K562 (cell line): Measurements from ENCODE around the gene HMGN3. TPM values are rescaled to one million over a fixed set of nuclear protein-coding genes. Genes with fewer than 3 reads are reported as not detected.

Source experiments
- ATAC-seq: fragments of 200-7000 bp; cut with Tn5 transposase; 3 replicates; pipeline ENCODE4 v1.9.1; 2020; ENCODE audit warnings: moderate library complexity
- BruUV-seq: library from RNA; stranded (reverse); fragments of 400-500 nt; replicated peaks from 2 replicates; lab custom pipeline; 2021; lab: Mats Ljungman, UMichigan
- CTCF ChIA-PET: fragments of 300-600 bp; formaldehyde crosslinking; extraction: SDS; loops from one replicate; lab custom pipeline; 2021; ENCODE audit warnings: low intra/inter-chr PET ratio; lab: Yijun Ruan, JAX
- POLR2A ChIA-PET: fragments of 300-600, 350-650 bp; sonication (Branson Sonifier 250); formaldehyde crosslinking; extraction: SDS; loops from one replicate; lab custom pipeline; 2021; ENCODE audit warnings: antibody characterized with exemption, inconsistent platforms; lab: Yijun Ruan, JAX
- DNase-seq, 4 experiments: peaks; one replicate each; pipeline versions ENCODE4 v3.0.0 to v3.0.0-alpha.2; 2011 to 2018; ENCODE audit warnings: low spot score in 3 of 4, mixed read lengths in 3 of 4; ENCODE audit errors: extremely low read depth in 1 of 4
- FAIRE-seq: peaks from 2 replicates; lab custom pipeline; 2011; peaks lifted over from hg19 to GRCh38; lab: Jason Lieb, UNC
- H2AFZ ChIP-seq: 2 replicates; pipeline ENCODE4 v1.6.0; 2011; ENCODE audit warnings: low read depth, low read length, control low read depth, inconsistent platforms
- H3K27ac ChIP-seq: fragments of 200-600 bp; 3 replicates; pipeline ENCODE4 v1.8.0; 2011; ENCODE audit warnings: low read depth, mild to moderate bottlenecking, control low read depth, inconsistent platforms, low read length, moderate library complexity, mixed read lengths; ENCODE audit errors: extremely low read depth
- H3K27me3 ChIP-seq, 2 experiments: fragments of 300-600 bp in 1 of 2; 2 replicates in 1 of 2; 3 replicates in 1 of 2; pipeline versions ENCODE4 v1.6.0 to v1.8.0; 2011; ENCODE audit warnings: inconsistent platforms in 2 of 2, low read length in 2 of 2, mild to moderate bottlenecking in 1 of 2, mixed read lengths in 1 of 2, moderate library complexity in 1 of 2; ENCODE audit not compliant: control insufficient read depth in 2 of 2, insufficient read depth in 2 of 2
- H3K36me3 ChIP-seq: fragments of 300-600 bp; 3 replicates; pipeline ENCODE4 v1.8.0; 2011; ENCODE audit warnings: mild to moderate bottlenecking, low read length, inconsistent platforms; ENCODE audit not compliant: control insufficient read depth, insufficient read depth
- H3K4me1 ChIP-seq, 2 experiments: fragments of 200-600 bp in 1 of 2; replicated peaks in 1 of 2; 2 replicates in 1 of 2; 3 replicates in 1 of 2; pipeline versions ENCODE4 v1.5.1 to v1.8.0; 2011; ENCODE audit warnings: inconsistent platforms in 2 of 2, low read length in 2 of 2, mild to moderate bottlenecking in 1 of 2, mixed read lengths in 1 of 2, moderate library complexity in 1 of 2; ENCODE audit not compliant: control insufficient read depth in 2 of 2, insufficient read depth in 2 of 2
- H3K4me2 ChIP-seq: 2 replicates; pipeline ENCODE4 v1.6.1; 2011; ENCODE audit warnings: low read length, control low read depth, inconsistent platforms, mixed read lengths; ENCODE audit not compliant: insufficient read depth
- H3K4me3 ChIP-seq: fragments of 200-600 bp; sonication (generic), shearing (Covaris generic); 2 replicates; pipeline ENCODE4 v1.5.1; 2016; ENCODE audit warnings: control low read depth, inconsistent platforms
- H3K79me2 ChIP-seq: fragments of 200-600 bp; 3 replicates; pipeline ENCODE4 v1.8.0; 2011; ENCODE audit warnings: low read length, inconsistent platforms; ENCODE audit not compliant: control insufficient read depth, insufficient read depth
- H3K9ac ChIP-seq, 2 experiments: 2 replicates each; pipeline versions ENCODE4 v1.6.0 to v1.6.1; 2011; ENCODE audit warnings: low read depth in 2 of 2, low read length in 2 of 2, control low read depth in 1 of 2, inconsistent platforms in 1 of 2, mild to moderate bottlenecking in 1 of 2, mixed read lengths in 1 of 2; ENCODE audit not compliant: insufficient read depth in 1 of 2
- H3K9me1 ChIP-seq: one replicate; pipeline ENCODE4 v1.6.0; 2011; ENCODE audit warnings: inconsistent platforms, mild to moderate bottlenecking, low read length, moderate library complexity; ENCODE audit not compliant: control insufficient read depth, insufficient read depth
- H3K9me3 ChIP-seq: replicated peaks from 2 replicates; pipeline ENCODE4 v1.5.1; 2011; ENCODE audit warnings: low read depth, low read length, inconsistent platforms; ENCODE audit not compliant: control insufficient read depth, insufficient read depth
- H4K20me1 ChIP-seq: replicated peaks from 2 replicates; pipeline ENCODE4 v1.6.1; 2011; ENCODE audit warnings: low read length, inconsistent platforms, mixed read lengths; ENCODE audit not compliant: control insufficient read depth, insufficient read depth
- BCL6 ChIP-seq: fragments of 250-450 bp; sonication (Bioruptor Pico); IDR thresholded peaks from 2 replicates; pipeline ENCODE4 v1.4.0; 2020
- ERF ChIP-seq: fragments of 450-650 bp; formaldehyde crosslinking; IDR thresholded peaks from 2 replicates; pipeline ENCODE4 v1.4.0; 2020; ENCODE audit warnings: mild to moderate bottlenecking, mixed read lengths
- KAT2B ChIP-seq: IDR thresholded peaks from one replicate; pipeline ENCODE4 v1.6.1; 2012; ENCODE audit warnings: low read depth, mild to moderate bottlenecking, control low read depth, inconsistent platforms, low read length, moderate library complexity
- MAFF ChIP-seq: IDR thresholded peaks from 2 replicates; pipeline ENCODE4 v1.6.1; 2012; ENCODE audit warnings: low read length, improper control_type of control experiment
- NFE2L1 ChIP-seq: fragments of 450-650 bp; IDR thresholded peaks from 2 replicates; pipeline ENCODE4 v1.6.1; 2016; ENCODE audit warnings: missing genetic modification characterization, low read depth, mild to moderate bottlenecking, missing compliant biosample characterization, moderate library complexity, borderline replicate concordance
- NR1H2 ChIP-seq: sonication (generic); formaldehyde crosslinking; IDR thresholded peaks from 2 replicates; pipeline ENCODE4 v1.4.0; 2020; ENCODE audit warnings: mild to moderate bottlenecking, missing genetic modification reagents
- RFX7 ChIP-seq: fragments of 250-450 bp; sonication (Bioruptor Pico); IDR thresholded peaks from 2 replicates; pipeline ENCODE4 v1.5.1; 2021; ENCODE audit warnings: mild to moderate bottlenecking
- WGBS: fragments of 100-300 bp; shearing (Covaris generic); methylation state at CpG from one replicate; pipeline ENCODE4 v1.1.6; 2016; ENCODE audit warnings: low coverage, mixed read lengths; ENCODE audit not compliant: insufficient coverage; ENCODE audit errors: missing lambda C conversion rate; 5-methylcytosine and 5-hydroxymethylcytosine counted together
- in situ Hi-C: fragments of 300-500 bp; cut with MboI; formaldehyde crosslinking; loops from 4 replicates; pipeline ENCODE4 v1.15.0; 2018; ENCODE audit warnings: inconsistent platforms, mixed read lengths
- intact Hi-C: fragments of 100-400 bp; cut with micrococcal nuclease; formaldehyde crosslinking; loops from 2 replicates; pipeline ENCODE4 v1.14.2; 2022
- polyA plus RNA-seq, 8 experiments: library from polyadenylated mRNA; depleted of rRNA in 4 of 8; stranded (reverse) in 5 of 8; unstranded in 3 of 8; fragments of >200 nt; fragmentation: Nextera tagmentation in 2 of 8; fragmentation: Illumina TruSeq in 1 of 8; extraction: Ambion mirVana in 2 of 8; extraction: Trizol in 1 of 8; gene quantifications; 2 replicates each; pipeline versions ENCODE4 v1.2.1 to v1.2.3, GENCODE V29; 2011 to 2014; ENCODE audit warnings: inconsistent platforms in 1 of 8, missing spikeins in 1 of 8
- total RNA-seq, 7 experiments: library from RNA; depleted of rRNA in 6 of 7; stranded (reverse); fragments of >200 nt in 6 of 7; fragmentation: Illumina TruSeq in 2 of 7; extraction: Trizol in 2 of 7; gene quantifications; 2 replicates each; pipeline versions ENCODE4 v1.2.1 to v1.2.3, GENCODE V29; 2011 to 2021; ENCODE audit warnings: low replicate concordance in 1 of 7
- TF ChIP-seq, protein P1 (sequence below): fragments of 450-650 bp; IDR thresholded peaks from 2 replicates; pipeline ENCODE4 v1.6.1; 2016; ENCODE audit warnings: low read depth, mild to moderate bottlenecking, moderate library complexity
- TF ChIP-seq, protein P2 (sequence below), 2 experiments: IDR thresholded peaks; 2 replicates each; pipeline ENCODE4 v1.6.1; 2011; ENCODE audit warnings: borderline replicate concordance in 1 of 2, control low read depth in 1 of 2, low read depth in 1 of 2, low read length in 1 of 2, mild to moderate bottlenecking in 1 of 2, mixed read lengths in 1 of 2, moderate library complexity in 1 of 2; ENCODE audit not compliant: insufficient read depth in 1 of 2, insufficient read length in 1 of 2, poor library complexity in 1 of 2, severe bottlenecking in 1 of 2; ENCODE audit errors: extremely low read depth in 1 of 2
- TF ChIP-seq, protein P3 (sequence below): sonication (generic); formaldehyde crosslinking; IDR thresholded peaks from 2 replicates; pipeline ENCODE4 v1.9.0; 2022; ENCODE audit warnings: mild to moderate bottlenecking, missing genetic modification reagents

HMGN3 gene
- total and polyA plus RNA-seq, 9 of the 15 experiments (the other 6 are each of a cell fraction or from before 2014, with no cell fraction given): 42.1 to 154 (median 88.1) TPM

DNA sequence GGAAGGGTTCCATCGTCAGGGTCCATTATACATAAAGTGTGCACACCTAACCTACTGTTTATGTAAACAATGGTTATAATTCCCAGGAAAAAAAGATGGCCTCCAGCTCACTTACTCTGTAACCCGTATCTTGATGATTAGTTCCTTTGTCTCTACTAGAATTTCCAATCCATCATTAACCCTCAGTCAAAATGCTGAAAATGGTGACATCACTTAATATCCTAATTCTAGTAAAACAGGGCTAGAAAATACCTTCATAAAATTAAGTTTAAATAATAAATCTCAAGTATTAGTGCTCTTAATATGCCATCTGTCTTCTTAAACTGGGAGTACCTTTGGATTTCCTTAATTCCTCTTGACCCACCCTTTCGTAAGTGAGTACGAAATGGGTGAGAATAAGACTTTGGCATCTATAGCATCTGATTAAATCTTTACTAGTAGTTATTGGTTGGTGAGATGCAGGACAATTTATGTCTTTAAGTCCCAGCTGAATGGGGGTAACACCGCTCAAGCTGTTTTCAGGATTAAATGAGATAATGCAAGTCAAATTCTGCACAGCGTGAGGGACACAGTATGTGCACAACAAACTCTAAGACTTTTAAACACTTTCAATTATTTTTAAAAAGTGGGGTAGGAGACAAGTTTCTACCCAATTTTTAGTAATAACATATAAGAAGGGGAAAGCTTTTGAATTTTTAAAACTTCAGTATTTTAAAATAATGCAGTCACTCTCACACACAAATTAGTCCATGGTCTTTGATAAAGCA, 1.6 kb downstream of the HMGN3 start:
- peak overlapping the region in 1 of 2 experiments; percentile 72; a peak in 2 of 4 replicates for H3K9ac ChIP-seq
- no peak for DNase-seq
- WGBS: 36% methylated on average over 6 of the region's 6 CpGs
- peaks cover 4 to 5% of the 10 kb centered on the region in 2 experiments; a peak in 2 of 5 replicates for H3K4me1 ChIP-seq
- H3K27ac ChIP-seq: peak overlapping the region; percentile 76; the same call in 1 of the 3 replicates
- no peaks in the 10 kb centered on the region for H3K9me1 ChIP-seq
- in situ Hi-C loops: no loop called here
- POLR2A ChIA-PET: interaction anchor here (0.8 kb wide), 1 partner anchor 154 kb away, joined by 3 read pairs; the partner anchor contains the start of gene PHIP
- peaks cover 40% of the 10 kb centered on the region for H3K79me2 ChIP-seq
- peak overlapping the region; percentile 79 for H3K4me2 ChIP-seq
- CTCF ChIA-PET: no interaction called here
- peak overlapping the region; percentile 55 for H3K4me3 ChIP-seq
- intact Hi-C loops: loop anchor here (5.0 kb wide), 1 partner anchor 156 kb away; the partner anchor contains the start of gene PHIP
- BruUV-seq: no TSS peak
- H3K27me3 ChIP-seq: no peaks in the 10 kb centered on the region
- no peaks in the 10 kb centered on the region for H3K36me3 ChIP-seq
- ATAC-seq: no peak
- 0 out of 2 replicates have a peak, but pooled peaks cover 1% of the 10 kb centered on the region for H3K9me3 ChIP-seq
- peak overlapping the region; percentile 94 for H2AFZ ChIP-seq
- TF ChIP-seq MAFF (no peak), KAT2B (no peak), BCL6 (CRISPR knock-in tag) (no peak), NFE2L1 (no peak), RFX7 (CRISPR knock-in tag) (no peak), NR1H2 (no peak), ERF (CRISPR knock-in tag) (no peak)
- TF ChIP-seq, protein P1, sequence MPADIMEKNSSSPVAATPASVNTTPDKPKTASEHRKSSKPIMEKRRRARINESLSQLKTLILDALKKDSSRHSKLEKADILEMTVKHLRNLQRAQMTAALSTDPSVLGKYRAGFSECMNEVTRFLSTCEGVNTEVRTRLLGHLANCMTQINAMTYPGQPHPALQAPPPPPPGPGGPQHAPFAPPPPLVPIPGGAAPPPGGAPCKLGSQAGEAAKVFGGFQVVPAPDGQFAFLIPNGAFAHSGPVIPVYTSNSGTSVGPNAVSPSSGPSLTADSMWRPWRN: no peak
- TF ChIP-seq, protein P2, sequence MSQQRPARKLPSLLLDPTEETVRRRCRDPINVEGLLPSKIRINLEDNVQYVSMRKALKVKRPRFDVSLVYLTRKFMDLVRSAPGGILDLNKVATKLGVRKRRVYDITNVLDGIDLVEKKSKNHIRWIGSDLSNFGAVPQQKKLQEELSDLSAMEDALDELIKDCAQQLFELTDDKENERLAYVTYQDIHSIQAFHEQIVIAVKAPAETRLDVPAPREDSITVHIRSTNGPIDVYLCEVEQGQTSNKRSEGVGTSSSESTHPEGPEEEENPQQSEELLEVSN (IDR thresholded peaks at IDR 0.05; ENCODE audit: borderline replicate concordance in 1 of 2, extremely low read depth in 1 of 2, insufficient read depth in 1 of 2, insufficient read length in 1 of 2, low read depth in 1 of 2, low read length in 1 of 2, poor library complexity in 1 of 2, severe bottlenecking in 1 of 2): no peak
- TF ChIP-seq, protein P3, sequence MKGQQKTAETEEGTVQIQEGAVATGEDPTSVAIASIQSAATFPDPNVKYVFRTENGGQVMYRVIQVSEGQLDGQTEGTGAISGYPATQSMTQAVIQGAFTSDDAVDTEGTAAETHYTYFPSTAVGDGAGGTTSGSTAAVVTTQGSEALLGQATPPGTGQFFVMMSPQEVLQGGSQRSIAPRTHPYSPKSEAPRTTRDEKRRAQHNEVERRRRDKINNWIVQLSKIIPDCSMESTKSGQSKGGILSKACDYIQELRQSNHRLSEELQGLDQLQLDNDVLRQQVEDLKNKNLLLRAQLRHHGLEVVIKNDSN: no peak
- H4K20me1 ChIP-seq: no peaks in the 10 kb centered on the region
- FAIRE-seq: no peak
